ENCODE data around the gene DNAJC27. TPM values are rescaled to one million over a fixed set of nuclear protein-coding genes. Genes with fewer than 3 reads are reported as not detected.

The DNAJC27 gene
- total RNA-seq, 2 experiments from 2014 or later = 20.0 to 23.1 TPM

DNA sequence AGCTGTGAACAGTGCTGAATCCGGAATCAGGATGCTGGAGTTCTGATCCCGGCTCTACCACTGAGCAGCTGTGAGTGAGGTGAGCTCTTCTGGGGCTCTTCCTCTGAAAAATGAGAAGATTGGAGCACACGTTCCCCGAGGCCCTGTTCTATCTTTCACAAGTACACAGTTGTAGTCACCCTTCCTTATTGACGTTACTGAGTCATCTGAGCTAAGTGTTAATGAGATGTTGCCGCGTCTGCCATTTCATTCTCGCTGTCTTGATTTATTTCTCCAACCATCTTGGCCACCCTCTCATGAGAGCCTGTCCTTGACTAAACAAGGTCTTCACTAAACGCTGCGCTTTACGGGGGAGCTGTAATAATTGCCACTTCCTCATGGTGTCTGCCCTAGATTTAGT is 38.2 kb upstream of the DNAJC27 start:
- Mint-ChIP-seq H3K4me1 (ENCODE audit: low read depth) (no peaks in the 10 kb centered on the region), H3K36me3 (ENCODE audit: low read depth) (no peaks in the 10 kb centered on the region), H3K9me3 (no peaks in the 10 kb centered on the region), H3K27me3 (no peaks in the 10 kb centered on the region), H3K27ac (no peak overlapping the region), H3K4me3 (no peak overlapping the region)
- Histone ChIP-seq H3K4me3 (ENCODE audit: low read length) (no peak overlapping the region), H3K27me3 (ENCODE audit: control insufficient read depth in 1 of 2, insufficient read depth in 2 of 2, low read length in 2 of 2) (no peaks in the 10 kb centered on the region), H3K36me3 (ENCODE audit: insufficient read depth, low read length) (no peaks in the 10 kb centered on the region), H3K27ac (ENCODE audit: low read depth in 1 of 2, low read length in 2 of 2) (no peak overlapping the region), H3K9me3 (ENCODE audit: control insufficient read depth in 1 of 2, insufficient read depth in 1 of 2, low read length in 2 of 2) (no peaks in the 10 kb centered on the region), H3K4me1 (ENCODE audit: insufficient read depth, low read length) (no peaks in the 10 kb centered on the region)
- ChIA-PET CTCF (no interaction called here), POLR2A (no interaction called here)
- intact Hi-C loops (cut with DNase I, micrococcal nuclease) = no loop called here
- no peak for DNase-seq
- ATAC-seq (ENCODE audit: poor library complexity) = no peak
- TF ChIP-seq, protein P1, sequence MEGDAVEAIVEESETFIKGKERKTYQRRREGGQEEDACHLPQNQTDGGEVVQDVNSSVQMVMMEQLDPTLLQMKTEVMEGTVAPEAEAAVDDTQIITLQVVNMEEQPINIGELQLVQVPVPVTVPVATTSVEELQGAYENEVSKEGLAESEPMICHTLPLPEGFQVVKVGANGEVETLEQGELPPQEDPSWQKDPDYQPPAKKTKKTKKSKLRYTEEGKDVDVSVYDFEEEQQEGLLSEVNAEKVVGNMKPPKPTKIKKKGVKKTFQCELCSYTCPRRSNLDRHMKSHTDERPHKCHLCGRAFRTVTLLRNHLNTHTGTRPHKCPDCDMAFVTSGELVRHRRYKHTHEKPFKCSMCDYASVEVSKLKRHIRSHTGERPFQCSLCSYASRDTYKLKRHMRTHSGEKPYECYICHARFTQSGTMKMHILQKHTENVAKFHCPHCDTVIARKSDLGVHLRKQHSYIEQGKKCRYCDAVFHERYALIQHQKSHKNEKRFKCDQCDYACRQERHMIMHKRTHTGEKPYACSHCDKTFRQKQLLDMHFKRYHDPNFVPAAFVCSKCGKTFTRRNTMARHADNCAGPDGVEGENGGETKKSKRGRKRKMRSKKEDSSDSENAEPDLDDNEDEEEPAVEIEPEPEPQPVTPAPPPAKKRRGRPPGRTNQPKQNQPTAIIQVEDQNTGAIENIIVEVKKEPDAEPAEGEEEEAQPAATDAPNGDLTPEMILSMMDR (IDR thresholded peaks at IDR 0.05) = no peak

DNA sequence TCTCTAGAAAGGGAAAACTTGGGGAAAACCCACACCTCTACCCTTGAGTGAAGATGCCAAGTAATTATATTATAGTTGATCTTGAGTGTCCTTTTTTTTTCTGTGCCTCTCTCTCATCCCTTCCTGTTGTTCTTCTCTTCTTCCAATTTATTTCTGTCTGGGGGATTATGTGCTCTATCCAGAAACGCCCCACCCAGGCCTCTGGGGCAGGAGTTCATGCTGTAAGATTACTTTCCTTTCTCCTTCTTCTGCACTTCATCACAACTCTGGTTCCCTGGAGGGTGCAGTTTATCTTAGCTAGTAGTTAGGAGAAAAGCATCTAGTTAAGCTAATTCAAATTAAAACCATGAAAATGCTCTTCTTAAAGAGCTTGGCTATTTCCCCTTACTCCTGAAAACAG is 30.3 kb upstream of the DNAJC27 start:
- Mint-ChIP-seq H3K27me3 (peaks cover 11% of the 10 kb centered on the region), H3K4me3 (no peak overlapping the region), H3K9me3 (no peaks in the 10 kb centered on the region), H3K36me3 (ENCODE audit: low read depth) (no peaks in the 10 kb centered on the region), H3K27ac (no peak overlapping the region), H3K4me1 (ENCODE audit: low read depth) (no peaks in the 10 kb centered on the region)
- intact Hi-C loops (cut with DNase I, micrococcal nuclease) = no loop called here
- Histone ChIP-seq H3K36me3 (ENCODE audit: insufficient read depth, low read length) (no peaks in the 10 kb centered on the region), H3K27ac (ENCODE audit: low read depth in 1 of 2, low read length in 2 of 2) (no peak overlapping the region), H3K27me3 (ENCODE audit: control insufficient read depth in 1 of 2, insufficient read depth in 2 of 2, low read length in 2 of 2) (no peaks in the 10 kb centered on the region), H3K4me1 (ENCODE audit: insufficient read depth, low read length) (no peaks in the 10 kb centered on the region), H3K9me3 (ENCODE audit: control insufficient read depth in 1 of 2, insufficient read depth in 1 of 2, low read length in 2 of 2) (no peaks in the 10 kb centered on the region), H3K4me3 (ENCODE audit: low read length) (no peak overlapping the region)
- DNase-seq (no peak), ATAC-seq (ENCODE audit: poor library complexity) (no peak)
- CTCF ChIA-PET = no interaction called here
- POLR2A ChIA-PET = no interaction called here
- TF ChIP-seq, protein P1 (IDR thresholded peaks at IDR 0.05) = no peak

DNA sequence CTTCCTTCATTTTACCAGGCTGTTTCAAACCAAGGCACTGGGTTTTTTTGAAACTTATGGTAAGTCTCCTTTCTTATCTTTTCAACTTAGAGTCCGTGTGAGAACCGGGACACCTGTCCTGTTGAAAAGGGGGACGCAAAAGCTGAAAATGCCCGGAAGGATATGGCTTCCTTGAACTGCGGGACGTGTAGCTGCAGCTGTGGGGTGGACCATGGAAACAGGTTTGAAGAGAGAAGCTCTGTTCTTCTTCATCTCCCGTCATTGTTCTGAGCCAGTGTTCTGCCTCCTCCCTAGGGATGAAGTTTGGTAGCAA is 29.5 kb upstream of the DNAJC27 start:
- Mint-ChIP-seq H3K36me3 (ENCODE audit: low read depth) (no peaks in the 10 kb centered on the region), H3K27me3 (peaks cover 11% of the 10 kb centered on the region), H3K4me1 (ENCODE audit: low read depth) (no peaks in the 10 kb centered on the region), H3K27ac (no peak overlapping the region), H3K9me3 (no peaks in the 10 kb centered on the region), H3K4me3 (no peak overlapping the region)
- TF ChIP-seq, protein P1 (IDR thresholded peaks at IDR 0.05) = no peak
- Histone ChIP-seq H3K27me3 (ENCODE audit: control insufficient read depth in 1 of 2, insufficient read depth in 2 of 2, low read length in 2 of 2) (no peaks in the 10 kb centered on the region), H3K4me3 (ENCODE audit: low read length) (no peak overlapping the region), H3K36me3 (ENCODE audit: insufficient read depth, low read length) (no peaks in the 10 kb centered on the region), H3K27ac (ENCODE audit: low read depth in 1 of 2, low read length in 2 of 2) (no peak overlapping the region), H3K9me3 (ENCODE audit: control insufficient read depth in 1 of 2, insufficient read depth in 1 of 2, low read length in 2 of 2) (no peaks in the 10 kb centered on the region), H3K4me1 (ENCODE audit: insufficient read depth, low read length) (no peaks in the 10 kb centered on the region)
- ChIA-PET CTCF (no interaction called here), POLR2A (no interaction called here)
- ATAC-seq (ENCODE audit: poor library complexity) (no peak), DNase-seq (no peak)
- intact Hi-C loops (cut with DNase I, micrococcal nuclease) = no loop called here
